Measurements from ENCODE around the gene OBP2B. TPM values are rescaled to one million over a fixed set of nuclear protein-coding genes. Genes with fewer than 3 reads are reported as not detected.
"Not testable (repeated sequence)": the region's sequence is repeated elsewhere in the genome, so short reads cannot be mapped to it uniquely, and the experiment has no call there.

The OBP2B gene
- total RNA-seq, 1 donor from 2014 or later = not detected

DNA sequence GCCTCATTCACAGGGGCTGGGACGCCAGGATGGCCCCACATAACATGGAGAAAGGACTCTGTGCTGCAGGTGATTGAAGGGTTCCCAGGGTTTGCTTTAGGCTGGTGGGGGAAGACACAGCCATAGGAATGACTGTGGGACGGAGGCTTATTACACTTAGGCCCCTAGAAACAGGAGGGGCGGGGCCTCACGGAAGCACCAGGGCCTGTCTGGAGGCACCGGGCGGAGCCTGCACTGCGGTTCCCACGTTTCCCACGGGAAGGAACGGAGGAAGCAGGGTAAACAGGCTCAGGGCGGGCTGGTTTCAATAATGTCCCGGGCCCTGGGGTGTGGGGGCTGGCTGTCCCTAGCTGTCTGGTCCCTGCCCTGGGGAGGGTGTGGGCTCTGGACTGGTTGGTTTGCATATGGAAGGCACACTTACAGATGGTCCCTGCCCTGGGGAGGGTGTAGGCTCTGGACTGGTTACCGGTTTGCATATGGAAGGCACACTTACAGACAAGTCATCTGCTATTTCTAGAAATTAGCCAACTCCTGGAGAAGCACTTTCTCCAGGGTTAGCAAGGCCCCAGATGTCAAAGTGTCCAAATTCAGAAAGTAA is 14.2 kb upstream of the OBP2B start:
- not testable (repeated sequence) for DNase-seq (ENCODE audit: low spot score)

DNA sequence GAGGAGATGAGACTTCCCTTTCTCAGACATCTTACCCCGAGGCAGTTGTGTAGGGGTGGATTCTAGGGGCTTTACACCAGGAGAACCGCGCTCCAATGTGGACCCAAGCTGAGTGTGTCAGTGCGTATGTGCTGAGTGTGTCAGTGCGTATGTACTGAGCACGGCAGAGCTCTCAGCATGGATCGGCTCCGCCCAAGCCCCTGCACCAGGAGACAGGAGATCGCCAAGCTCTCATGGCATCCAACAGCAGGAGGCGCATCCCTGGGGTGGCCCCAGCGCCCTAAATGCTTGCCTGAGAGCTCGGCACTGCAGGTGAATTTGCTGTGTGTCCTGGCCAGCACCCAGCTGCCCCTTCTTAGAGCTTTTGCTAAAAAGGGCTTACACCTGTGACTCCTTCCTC is 12.9 kb upstream of the OBP2B start:
- not testable (repeated sequence) for DNase-seq (ENCODE audit: low spot score)

DNA sequence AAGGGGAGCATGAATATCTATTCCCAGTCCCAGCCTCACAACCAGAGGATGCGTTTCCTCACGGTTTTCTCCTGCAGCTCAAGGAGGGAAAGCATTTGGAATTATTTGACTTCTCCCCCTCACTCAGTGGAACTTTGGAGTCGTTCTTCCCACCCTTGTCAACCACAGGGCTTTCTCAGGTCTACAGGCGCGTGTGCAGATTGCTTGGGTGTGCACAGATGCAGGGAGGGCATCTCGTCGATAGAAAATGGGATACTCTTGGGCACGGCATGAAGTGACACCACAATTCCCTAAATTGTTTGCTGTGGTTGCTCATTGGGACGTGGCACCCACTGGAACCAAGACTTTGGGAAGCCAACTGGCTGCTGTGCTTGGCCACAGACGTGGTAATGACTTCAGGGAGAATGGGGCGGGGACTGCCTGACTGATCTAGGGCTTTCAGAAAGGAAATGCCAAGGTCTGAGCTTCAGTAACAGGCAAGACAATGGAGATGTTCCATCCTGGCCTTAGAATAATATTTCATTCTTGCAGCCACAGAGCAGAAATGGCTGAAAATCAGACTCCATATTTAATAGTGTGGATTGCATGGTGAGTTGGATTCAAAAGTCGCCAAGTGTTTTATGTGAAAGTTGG is 12.2 kb upstream of the OBP2B start:
- no peak for DNase-seq (ENCODE audit: low spot score)

DNA sequence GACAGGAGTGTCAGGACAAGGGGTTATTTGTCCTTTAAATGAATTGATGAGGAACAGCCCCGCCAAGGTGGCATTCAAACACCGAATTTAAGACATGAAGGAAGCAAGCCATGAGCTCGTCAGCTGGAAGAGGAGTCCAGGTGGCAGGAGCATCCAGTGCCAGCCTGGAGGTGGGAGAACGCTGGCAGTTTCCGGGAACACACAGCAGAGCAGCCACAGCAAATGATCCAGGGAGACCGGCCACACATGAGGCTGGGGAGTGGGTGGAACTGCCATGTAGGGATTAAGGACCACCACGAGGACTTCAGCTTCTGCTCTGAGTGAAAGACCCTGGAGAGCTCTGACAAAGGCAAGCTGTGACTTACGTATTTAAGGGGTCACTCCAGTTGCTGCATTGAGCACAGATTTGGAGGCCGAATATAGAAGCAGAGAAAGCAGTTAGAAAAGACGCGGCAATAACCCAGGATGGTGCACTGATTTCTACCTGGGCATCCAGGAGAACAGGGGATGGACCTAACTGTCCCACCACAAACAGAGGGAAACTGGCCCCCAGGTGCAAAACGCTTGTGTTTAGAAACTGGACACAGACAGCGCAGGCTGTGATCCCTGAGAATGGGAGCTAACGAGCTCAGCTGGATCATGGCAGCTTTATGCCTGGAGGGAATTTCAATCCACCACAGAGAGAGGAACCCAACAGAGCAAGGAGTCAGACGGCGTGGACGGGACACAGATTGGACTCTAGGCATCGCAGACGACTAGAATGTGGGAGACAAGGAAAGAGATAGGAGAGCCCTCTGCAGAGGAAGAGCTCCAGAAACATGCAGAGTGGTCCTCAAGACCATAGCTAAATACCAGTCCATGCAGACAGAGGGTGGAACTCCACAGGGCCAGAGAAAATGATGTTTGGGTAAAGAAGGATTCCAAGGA is 9.3 kb upstream of the OBP2B start:
- DNase-seq (ENCODE audit: low spot score) = peak; percentile 81

GRCh38 chr9:133217333-133217988 is 8.4 kb upstream of the OBP2B start:
- peak; percentile 62 for DNase-seq (ENCODE audit: low spot score)

- DNase-seq (ENCODE audit: low spot score) = not testable (repeated sequence)
Observed at GRCh38 chr9:133214276-133214675, 5.2 kb upstream of the OBP2B start.

DNA sequence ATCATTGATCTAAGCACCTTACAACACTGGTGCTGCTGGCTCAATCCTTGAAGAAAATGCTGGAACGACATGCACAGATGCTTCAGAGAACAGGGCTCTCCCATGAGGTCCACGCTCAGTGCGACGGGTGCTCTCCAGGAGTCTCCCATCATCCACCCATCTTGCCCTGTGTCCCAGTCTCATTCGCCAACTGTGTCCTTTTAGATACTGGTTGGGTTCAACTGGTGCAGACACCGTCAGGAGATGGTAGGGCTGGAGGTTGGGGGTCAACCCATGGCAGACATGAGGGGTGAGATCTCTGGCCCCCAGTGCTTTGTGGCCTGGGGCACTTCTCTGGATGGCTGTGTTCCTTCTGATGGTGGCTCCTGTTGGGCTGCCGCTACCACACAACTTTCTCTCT is 1.6 kb upstream of the OBP2B start:
- DNase-seq (ENCODE audit: low spot score) = peak; percentile 71

DNA sequence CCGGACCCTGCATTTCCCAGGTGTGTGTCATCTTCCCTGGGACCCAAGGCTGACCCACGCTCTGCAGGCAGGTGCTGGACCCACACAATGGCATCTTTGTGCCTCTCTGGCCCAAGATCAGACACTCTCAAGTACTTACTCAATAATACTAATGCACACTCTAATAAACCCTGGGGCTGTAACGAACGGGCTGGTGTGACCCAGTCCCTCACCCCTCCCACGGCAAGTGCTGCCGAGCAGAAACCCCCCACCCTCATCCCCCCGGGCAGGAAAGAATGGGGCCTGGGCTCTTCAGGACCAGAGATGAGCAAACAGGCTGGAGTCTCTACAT is 1.1 kb upstream of the OBP2B start:
- DNase-seq (ENCODE audit: low spot score) = no peak

- peak; percentile 80 for DNase-seq (ENCODE audit: low spot score)
Observed at GRCh38 chr9:133209327-133210201, 514 bp upstream of the OBP2B start.

- DNase-seq (ENCODE audit: low spot score) = peak; percentile 60
Observed at GRCh38 chr9:133208171-133208879, 725 bp downstream of the OBP2B start.

DNA sequence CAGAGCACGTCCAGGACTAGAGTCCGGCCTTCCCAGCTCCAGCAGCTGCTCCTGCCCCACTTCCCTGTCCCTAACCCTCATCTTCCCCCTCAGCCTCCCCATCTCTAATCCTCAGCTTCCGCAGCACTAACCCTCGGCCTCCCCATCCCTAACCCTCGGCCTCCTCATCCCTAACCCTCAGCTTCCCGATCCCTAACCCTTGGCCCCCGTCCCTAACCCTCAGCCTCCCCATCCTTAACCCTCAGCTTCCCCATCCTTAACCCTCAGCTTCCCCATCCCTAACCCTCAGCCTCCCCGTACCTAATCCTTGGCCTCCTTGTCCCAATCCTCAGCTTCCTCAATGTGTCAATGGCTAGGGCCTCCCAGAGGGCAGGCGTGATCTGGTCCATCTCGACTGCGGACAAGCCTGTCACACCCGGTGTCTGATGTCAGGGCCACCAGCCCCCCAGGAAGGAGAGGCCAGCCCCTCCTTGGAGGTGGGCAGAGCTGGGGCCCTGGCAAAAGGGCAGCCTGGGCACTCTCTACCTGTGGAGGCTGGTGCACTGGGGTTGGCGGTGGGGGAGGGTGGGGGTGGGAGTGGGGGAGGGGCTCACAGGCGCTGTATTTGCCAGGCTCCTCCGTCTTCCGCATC is 1.4 kb downstream of the OBP2B start:
- peak; percentile 59 for DNase-seq (ENCODE audit: low spot score)

DNA sequence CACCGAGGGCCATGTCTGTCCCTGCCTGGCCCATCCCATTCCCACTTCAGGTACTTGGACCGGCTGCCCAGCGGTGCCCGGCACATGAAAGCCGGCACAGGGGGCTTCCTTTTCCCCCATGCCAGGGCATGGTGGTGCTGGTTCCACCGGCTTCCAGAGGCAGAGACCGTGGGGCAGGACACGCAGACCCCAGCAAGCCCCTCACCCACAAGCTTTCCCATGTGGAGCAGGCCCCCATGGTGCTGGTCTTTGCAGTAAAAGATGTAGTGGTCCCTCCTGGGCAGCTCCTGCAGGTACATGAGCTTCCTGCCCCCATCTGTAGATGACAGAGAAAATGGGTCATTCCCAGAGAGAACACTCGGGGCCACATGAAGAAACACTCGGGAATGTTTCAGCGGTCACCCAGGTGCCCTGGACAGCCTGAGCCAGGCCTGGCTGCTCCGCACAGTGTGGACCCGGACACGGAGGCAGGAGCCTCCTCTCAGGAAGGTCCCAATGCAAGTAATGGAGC is 2.0 kb downstream of the OBP2B start:
- peak; percentile 68 for DNase-seq (ENCODE audit: low spot score)

DNA sequence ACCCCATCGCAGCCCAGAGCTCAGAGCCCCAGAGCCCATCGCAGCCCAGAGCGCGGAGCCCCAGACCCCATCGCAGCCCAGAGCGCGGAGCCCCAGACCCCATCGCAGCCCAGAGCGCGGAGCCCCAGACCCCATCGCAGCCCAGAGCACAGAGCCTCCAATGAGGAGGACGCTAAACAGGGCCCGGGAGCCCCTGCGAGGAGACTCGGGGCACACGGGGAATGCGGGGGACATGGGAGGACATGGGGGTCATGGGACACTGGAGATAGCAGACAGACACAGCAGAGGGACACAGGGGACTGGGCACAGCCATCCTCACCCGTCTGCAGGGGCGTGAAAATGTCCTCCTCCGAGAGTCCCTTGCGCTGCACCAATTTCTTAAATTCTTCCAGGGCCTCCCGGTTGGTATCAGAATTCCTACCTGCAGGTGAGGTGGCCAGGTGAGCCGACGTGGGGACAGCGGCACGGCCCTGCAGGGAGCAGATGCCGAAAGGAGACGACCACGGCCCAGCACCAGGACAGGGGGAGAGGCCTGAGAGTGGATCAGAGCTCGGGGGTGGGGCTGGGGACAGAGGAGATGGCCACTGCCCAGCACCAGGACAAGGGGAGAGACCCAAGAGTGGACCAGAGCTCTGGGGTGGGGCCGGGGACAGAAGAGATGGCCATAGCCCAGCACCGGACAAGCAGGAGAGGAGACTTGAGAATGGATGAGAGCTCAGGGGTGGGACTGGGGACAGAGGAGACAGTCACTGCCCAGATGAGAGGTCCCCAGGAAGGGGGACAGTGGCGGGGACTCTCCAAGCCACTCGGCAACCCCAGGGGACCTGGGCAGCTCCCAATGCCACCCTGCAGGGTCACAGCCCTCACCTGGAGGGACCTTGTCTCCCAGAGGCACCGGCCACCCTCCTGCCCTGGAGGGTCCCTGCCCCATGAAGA is 2.8 kb downstream of the OBP2B start:
- DNase-seq (ENCODE audit: low spot score) = peak; percentile 81

GRCh38 chr9:133205481-133205887 is 3.6 kb downstream of the OBP2B start:
- DNase-seq (ENCODE audit: low spot score) = peak; percentile 74

- peak; percentile 74 for DNase-seq (ENCODE audit: low spot score)
Observed at GRCh38 chr9:133204993-133205336, 4.1 kb downstream of the OBP2B start.

GRCh38 chr9:133204335-133204992 is 4.6 kb downstream of the OBP2B start:
- DNase-seq (ENCODE audit: low spot score) = peak; percentile 77

- DNase-seq (ENCODE audit: low spot score) = peak; percentile 74
Observed at GRCh38 chr9:133203506-133204075, 5.5 kb downstream of the OBP2B start.
